GM21447 (cell line): Measurements from ENCODE around the gene LYRM1.
"Not testable (repeated sequence)": the region's sequence is repeated elsewhere in the genome, so short reads cannot be mapped to it uniquely, and the experiment has no call there.

ENCODE experiments used
- ATAC-seq: cut with Tn5 transposase; IDR thresholded peaks from one replicate; pipeline ENCODE4 v1.9.1; 2021; ENCODE audit not compliant: unreplicated experiment

LYRM1 gene, protein sequence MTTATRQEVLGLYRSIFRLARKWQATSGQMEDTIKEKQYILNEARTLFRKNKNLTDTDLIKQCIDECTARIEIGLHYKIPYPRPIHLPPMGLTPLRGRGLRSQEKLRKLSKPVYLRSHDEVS

DNA sequence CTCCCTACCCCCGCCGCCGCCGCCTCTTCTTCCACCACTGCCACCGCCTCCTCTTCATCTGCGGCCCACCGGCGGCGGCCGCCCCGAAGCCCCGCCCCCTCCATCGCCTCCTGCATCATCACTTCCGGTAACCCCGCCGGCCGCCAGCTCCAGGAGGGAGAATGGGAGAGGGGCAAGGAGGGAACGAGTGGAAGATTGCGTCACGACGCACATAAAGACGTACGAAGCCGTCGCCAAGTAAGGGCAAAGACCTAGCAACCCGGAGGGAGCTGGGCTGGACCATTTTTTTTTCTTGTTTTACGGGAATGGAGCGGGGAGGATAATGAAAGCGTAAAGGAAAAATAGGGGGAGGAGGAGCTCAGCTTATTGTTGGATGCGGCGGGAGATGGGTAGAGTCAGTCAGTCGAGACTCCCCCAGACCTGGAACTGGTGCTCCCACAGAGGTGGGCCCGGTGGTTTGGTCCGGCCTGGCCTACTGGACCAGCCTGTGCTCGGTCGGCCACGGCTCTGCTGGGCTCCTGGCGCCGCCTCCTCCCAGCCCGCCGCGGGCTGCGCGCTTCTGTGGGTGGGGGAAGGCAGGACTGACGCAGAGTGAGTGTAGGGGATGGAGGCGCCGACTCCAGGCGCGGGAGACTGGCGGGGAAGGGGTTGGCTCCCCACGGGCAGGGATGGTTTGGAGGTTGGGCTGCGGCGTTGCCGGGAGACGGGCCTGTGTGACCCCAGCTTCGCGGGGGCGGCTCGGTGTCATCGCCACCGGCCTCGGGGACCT lies at the start of gene LYRM1, which contains the start of gene DCUN1D3:
LYRM1 (plus strand) TSS at position 473 of the 769 bp plus-strand sequence. CDS start 14,785 bp downstream, outside the sequence.
DCUN1D3 (minus strand) TSS at position 60 of the 769 bp plus-strand sequence. CDS start 37,820 bp downstream, outside the sequence.
- peak; percentile 66 for ATAC-seq

DNA sequence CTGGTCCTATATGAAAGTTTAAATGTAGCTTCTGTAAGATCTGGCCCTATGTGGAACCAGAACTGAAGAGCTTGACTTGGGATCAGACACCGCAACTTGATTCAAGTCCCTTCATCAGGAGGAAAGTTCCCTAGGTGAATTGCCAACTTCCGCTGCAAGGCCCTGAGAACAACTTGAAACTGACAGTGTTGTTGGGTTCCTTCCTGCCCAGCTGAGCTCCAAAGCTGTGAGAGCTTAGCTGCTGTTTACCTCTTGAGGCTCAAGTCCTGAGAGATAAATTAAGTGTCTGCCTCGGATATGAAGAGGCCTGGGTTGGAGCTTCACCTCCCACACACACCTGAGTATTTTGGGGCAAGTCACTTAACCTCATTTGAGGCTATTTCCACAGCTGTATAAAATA lies 49.6 kb upstream of the LYRM1 start:
- no peak for ATAC-seq

DNA sequence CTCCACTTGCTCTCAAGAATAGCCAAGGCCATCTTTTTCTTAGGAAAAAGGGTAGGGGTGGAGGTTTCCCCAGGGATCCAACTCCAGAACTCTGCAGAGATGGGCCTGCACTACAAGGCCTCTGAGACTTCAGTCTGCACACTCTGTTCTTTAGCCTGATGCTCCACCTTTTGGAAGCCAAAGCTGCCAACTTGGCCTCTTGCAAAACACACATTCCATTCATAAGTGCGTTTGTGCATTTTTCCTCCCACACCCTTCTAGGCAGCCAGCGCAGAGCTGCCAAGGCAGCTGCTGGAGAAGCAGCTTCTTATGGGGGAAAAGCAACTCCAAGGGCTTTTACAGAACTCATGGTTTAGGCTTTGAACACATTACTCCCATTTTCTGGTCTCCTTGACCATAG lies 49.0 kb upstream of the LYRM1 start:
- no peak for ATAC-seq

DNA sequence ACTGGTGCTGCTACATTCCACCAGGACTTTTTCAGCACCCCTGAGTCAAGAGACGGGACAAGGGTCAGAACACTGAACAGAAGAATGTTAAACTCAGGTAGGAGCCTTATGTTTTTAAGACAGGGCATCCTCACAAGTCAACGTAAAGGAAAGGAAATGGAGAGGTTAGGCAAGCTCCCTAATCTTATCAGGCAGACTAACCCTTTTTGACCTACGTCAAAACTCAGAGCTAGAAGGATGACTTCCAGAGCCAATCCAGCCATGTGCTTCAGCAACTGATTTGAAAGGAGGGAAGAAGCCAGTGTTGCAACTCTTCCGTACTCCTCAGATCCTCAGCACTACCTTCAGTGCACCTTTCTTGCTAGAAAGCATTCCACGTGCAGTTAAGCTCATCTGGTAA lies 47.4 kb upstream of the LYRM1 start:
- ATAC-seq = no peak

DNA sequence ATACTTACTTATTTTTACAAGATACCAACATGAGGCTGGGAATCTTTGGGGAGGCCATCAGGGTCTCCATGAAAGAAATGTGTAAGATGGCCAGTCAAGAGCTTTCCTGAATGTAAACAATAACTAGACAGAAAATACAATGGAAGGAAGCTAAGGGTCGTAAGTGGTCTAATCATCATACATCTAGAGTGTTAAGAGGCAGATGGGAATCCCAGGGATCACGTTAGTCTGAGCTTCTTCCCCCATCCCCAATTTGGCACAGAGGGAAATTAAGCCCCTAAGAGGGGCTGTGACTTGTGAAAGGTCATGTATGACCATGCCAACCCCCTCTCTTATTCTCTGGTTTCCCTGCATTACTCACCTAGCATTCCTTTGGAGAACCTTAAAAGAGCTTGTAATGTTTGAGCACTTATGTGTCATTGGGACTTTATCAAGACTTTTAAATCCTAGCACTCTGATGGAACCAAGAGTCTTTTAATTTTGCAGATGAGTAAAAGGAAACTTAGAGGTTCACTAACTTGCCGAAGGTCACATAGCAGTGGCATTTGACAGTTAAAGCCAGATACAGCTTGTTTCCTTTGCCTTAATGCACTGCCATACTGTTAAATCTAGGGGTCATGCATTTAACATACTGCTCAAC lies 46.5 kb upstream of the LYRM1 start:
- no peak for ATAC-seq

DNA sequence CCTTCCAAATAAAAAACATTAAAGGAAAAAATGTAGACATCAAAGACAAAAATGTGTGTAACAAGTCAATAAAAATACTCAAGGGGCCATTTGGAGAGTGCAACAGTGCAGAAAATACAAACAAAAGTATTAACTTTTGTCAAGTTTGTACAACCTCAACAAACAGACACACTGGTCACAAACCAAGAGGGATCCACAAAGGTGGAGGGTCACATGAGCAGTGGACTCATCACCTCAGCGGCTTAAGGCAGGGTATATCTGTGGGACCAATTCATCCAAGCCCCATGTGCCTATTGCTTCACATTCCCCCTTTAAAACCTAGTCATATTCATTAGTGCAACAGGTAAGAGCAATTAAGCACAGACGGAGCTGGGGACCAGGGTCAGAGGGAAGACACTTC lies 45.6 kb upstream of the LYRM1 start:
- ATAC-seq = no peak

DNA sequence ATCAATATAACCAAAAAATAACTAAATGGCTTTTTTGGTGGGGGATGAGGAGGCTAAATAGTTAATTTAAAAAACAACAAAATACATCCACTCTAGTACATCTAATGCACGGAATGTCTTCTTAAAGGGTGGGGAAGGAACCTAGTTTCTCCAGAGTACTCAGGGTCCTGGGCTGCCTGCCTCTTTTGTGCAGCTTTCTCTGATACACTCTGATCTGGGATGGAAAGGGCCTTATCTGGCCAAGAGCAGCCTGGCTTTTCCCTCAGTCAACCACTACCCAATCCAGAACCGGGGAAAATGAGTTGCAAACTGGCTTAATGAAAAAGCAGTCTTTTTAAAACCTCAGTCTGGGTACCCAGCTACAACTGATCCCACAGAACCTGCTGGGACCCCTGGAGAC lies 43.3 kb upstream of the LYRM1 start:
- no peak for ATAC-seq

DNA sequence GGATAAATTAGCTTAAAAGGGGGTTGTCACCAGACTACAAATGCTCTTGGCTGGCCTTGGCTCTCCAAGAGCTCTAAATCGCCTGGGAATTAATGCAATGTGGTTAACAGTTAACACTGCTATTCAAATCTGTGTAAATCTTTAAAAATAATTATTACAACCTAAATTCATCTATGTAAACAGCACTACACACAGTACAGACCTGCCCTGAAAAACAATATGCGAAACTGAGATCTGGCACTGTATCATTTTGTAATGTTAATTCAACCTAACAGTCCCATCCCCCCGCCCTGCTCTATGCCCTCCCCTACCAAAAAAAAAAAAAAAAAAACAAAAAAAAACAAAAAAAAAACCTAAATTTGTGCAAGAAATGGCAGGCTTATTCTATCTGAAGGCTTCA lies 41.3 kb upstream of the LYRM1 start:
- ATAC-seq = no peak

DNA sequence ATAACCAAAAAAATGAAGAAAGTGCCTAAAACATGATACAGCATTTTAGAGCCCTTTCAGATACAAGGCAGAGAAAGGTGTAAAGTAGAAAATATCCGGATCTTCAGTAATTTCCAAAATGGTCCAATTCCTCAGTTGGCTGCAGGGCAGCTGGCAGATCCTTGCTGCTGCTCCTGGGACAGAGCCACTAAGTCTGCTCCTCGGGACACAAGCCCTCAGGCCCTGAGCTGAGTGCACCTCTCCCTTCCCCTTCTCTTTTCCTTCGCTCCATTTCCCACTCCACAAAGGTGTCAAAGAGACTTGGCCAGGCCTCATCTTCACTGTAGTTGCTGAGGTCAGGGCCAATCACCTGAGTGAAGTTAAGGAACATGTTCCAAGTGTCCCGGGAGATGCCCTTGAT lies 40.9 kb upstream of the LYRM1 start:
- ATAC-seq = no peak

DNA sequence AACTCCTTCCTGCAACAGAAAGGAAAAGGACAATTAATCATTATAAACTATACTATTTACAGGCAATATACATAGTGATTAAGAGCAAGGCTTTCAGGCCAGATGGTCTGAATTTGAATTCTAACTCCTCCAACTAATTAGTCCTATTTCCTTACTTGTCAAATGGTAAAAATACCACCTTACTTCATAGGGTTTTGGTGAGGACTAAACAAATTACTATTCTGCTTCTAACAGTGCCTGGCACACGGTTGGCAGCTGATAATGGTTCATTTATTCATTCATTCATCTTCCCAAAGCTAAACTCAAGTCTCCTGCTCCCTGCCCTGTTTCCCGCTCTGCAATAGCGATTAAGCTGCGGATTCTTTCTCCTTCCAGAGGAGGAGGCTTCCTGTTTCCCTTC lies 40.2 kb upstream of the LYRM1 start:
- no peak for ATAC-seq

DNA sequence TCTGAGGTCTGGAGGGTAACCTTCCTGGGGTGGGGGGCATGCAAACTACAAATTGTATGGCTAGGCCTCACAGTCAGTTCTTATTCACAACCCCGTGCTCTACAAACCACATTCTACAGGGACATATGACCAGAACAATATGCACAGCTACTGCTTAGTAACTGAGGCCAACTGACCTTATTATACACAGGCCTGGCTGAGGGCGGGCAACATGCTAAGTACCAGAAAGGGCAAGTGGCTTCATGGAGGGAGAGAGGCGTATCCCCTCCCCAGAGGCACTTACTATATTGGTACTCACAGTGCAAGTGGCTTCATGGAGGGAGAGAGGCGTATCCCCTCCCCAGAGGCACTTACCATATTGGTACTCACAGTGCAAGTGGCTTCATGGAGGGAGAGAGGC lies 39.6 kb upstream of the LYRM1 start:
- not testable (repeated sequence) for ATAC-seq

DNA sequence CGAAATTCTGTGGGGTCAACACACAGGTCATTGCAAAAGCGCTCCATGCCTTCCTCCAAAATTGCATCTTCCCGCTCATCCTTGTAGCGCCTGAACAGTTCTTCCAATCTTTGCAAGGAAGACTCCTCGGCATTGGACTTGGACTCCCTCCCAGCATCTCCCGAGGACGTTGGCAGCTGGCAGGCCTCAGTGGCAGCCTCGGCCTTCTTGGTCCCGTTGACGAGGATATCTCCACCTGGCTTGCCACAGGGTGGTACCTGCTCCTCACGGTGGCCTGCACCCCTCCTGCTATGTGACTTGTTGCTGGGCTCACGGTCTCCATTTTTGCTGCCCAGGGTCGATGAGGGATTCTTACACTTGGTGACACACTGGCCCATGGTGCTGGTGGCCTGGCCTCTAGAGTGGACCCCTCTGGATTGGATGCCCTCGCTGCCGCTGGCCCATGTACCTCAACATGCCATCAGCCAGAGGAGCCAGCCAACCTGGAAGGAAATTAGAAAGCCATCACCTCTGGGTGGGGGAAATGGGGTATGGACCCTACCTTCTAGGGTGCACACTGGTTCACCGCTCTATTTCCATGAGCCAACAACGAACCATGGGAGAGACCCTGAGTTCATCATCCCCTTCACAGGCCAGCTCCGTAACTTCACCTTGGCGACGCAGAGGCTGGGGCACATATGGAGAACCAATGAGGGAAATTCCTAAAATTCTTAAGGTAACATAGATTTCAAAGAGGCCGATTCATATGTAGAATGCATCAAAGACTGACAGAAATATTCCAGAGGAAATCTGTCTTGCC lies 38.2 kb upstream of the LYRM1 start:
- no peak for ATAC-seq

DNA sequence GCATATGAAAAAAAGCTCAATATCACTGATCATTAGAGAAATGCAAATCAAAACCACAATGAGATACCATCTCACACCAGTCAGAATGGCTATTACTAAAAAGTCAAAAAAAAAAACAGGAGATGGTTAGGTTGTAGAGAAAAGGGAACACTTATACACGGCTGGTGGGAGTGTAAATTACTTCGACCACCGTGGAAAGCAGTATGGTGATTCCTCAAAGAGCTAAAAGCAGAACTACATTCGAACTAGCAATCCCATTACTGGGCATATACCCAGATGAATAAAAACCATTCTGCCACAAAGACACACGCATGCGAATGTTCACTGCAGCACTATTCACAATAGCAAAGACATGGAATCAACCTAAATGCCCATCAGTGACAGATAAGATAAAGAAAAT lies 36.2 kb upstream of the LYRM1 start:
- not testable (repeated sequence) for ATAC-seq

DNA sequence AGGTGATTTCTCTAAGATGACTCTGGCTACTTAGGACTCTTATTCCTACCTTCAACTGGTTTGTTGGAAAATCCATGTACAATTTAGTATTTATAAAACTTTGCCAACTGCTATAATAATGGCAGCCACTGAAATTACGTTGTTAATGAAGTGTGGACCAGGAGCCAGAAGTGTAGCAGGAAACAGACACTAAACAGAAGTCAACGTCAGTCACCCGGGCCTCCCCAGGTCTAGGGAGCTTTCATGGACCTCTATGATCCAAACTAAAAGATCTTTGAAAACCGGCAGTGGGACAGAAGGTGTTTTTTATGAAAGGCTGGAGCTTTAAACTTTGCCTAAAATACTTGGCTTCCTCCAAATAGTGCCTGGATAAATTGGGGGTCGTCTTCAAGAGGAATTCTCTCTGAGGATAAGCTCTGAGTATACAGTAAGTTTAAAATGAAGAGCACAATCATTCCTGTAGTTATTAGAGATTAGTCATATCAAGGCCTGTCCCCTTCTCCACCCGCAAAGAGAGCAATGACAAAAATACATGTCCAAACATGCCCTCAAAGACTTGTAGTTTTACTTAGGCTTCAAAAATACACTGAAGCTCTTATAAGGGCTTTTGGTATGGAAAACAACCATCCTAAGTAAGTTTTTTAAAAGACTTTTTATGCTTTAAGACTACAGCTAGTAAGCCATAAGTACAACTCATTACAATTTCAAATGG lies 35.0 kb upstream of the LYRM1 start:
- ATAC-seq = no peak

DNA sequence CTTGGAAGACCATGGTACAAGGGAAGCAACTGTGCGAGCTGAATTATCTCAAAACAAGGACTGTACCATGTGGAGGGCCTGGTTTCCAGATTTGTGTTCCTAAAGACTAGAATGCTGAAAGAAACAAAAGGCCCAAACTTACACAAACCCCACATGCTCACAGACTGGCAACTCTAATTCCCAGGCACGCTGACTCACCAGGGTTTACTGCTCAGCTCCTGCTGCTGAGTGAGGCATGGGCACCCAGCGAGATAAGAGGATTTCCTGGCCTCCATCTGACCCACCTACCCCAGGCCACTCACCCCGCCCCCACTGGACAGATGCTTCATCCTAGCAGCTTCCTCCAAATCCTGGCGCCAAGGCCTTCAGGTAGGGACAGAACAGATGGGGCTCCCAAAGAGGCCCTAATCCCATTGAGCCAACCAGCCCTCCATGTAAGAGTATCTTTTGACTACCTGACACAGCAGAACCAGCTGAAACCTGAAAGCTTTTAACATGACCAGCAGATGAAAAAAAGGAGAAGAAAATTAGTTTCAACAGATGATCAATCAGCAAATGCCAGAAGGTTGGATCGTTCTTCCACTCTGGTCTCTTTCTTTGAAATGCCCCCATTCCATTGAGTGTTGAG lies 34.3 kb upstream of the LYRM1 start:
- ATAC-seq = no peak

DNA sequence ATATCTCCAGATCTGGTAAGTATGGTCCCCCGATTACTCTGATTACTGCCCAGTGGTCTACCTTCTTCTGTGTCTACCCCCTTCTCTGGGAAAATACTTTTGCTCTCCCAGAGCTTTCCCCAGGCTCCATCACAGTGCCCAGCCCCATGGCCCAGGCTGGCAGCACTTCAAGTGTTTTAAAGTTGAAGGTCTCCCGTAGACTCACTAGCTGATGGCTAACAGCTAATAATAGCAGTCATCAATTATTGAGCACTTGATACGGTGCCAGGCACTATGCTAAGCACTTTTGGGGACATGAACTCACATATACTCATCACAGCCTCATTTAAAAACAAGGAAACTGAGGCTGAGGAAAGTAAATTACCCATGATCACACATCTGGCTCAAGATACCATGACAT lies 33.8 kb upstream of the LYRM1 start:
- ATAC-seq = no peak

DNA sequence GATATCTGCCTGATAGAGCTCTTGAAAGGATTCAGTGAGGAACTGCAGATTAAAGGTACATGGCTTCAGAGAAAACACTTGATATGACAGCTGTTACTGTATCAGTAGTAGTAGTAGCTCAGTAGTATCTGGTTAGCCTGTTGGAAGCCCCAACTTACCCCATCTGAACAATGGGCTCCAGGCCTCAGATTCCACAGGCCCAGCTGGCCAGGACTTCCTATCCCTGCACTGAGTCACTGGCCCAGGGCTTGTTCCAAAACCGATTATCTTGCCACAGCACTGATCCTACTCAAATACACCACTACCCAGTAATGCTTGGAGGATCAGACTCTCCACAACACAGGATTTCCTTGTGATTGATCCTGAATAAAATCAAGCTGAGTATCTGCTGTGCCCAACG lies 33.0 kb upstream of the LYRM1 start:
- ATAC-seq = no peak

DNA sequence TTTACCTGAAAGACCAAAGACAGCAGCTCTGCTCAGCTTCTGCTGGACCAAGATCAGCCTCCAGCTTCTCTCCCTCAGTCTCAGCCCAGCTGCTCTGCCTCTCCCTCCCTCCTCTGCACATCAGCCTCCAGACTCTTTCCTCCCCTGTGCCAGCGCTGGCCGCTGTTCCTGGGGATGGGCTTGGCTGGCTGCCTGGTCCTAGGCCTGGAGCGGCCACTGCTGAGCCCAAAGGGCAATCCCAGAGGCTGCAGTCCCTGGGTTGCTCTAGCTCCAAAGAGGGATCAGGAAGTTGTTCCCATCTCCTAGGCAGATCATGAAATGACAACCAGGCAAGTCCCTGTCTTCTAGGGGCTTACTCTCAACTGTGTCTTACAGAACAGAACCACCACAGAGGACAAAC lies 31.7 kb upstream of the LYRM1 start:
- no peak for ATAC-seq

DNA sequence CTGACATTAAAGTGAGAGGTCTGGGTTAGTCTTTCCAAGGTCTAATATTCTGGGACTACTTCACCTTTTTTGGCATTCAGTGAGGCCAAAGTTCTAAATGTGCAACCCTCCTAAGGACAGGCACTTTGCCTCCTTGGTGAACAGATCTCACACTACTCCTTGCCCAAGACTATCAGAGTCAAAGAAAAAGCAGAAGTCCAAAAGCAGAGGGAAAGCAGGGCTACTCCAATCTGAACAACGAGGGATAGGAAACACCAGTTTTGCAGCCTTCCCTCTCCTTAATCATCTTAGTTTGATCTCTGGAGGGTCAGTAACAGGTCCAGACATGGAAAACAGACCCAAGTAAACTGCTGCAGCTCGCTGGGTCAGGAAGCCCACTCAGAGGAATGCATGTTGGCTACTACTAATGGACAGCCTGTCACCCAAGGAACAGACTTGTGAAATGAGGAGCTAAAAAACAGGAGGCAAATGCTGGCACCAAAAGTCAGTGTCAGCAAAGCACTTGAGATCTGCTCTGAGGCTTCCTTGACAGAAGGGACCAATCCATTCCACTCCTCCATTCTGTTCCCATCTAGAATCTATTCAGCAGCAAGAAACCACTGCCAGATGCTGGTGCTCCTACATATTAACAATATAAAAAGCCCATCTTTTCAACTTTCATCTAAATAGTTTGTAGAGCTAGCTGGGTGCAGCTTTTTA lies 30.3 kb upstream of the LYRM1 start:
- no peak for ATAC-seq

DNA sequence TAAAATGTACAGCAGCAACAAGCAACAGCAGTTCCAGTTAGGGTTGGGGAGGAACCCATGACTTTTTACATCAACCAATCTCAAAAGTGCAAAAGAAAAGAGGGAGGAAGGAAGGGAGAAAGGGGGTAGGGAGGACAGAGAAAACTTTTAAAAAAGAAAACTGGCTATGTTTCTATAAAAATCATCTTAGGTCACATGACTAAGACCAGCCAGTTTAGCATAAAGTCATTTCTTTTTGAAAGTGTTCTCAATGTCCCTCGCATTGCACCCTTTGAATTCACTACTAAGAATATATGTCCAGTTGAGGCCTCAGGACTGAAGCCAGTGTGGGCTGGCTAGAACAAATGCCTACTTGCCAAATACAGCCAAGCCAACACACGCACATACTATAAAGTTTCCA lies 29.3 kb upstream of the LYRM1 start:
- no peak for ATAC-seq
